ENCODE measurements around the gene ADRM1.

Gene ADRM1

GRCh38 chr20:62297449-62298227, 5.2 kb upstream of the ADRM1 start:
- DNase-seq (ENCODE audit: extremely low read depth, low read depth) = no peak
- TF ChIP-seq, protein P1, sequence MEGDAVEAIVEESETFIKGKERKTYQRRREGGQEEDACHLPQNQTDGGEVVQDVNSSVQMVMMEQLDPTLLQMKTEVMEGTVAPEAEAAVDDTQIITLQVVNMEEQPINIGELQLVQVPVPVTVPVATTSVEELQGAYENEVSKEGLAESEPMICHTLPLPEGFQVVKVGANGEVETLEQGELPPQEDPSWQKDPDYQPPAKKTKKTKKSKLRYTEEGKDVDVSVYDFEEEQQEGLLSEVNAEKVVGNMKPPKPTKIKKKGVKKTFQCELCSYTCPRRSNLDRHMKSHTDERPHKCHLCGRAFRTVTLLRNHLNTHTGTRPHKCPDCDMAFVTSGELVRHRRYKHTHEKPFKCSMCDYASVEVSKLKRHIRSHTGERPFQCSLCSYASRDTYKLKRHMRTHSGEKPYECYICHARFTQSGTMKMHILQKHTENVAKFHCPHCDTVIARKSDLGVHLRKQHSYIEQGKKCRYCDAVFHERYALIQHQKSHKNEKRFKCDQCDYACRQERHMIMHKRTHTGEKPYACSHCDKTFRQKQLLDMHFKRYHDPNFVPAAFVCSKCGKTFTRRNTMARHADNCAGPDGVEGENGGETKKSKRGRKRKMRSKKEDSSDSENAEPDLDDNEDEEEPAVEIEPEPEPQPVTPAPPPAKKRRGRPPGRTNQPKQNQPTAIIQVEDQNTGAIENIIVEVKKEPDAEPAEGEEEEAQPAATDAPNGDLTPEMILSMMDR (IDR thresholded peaks at IDR 0.05; ENCODE audit: low read depth, low read length) = no peak

DNA sequence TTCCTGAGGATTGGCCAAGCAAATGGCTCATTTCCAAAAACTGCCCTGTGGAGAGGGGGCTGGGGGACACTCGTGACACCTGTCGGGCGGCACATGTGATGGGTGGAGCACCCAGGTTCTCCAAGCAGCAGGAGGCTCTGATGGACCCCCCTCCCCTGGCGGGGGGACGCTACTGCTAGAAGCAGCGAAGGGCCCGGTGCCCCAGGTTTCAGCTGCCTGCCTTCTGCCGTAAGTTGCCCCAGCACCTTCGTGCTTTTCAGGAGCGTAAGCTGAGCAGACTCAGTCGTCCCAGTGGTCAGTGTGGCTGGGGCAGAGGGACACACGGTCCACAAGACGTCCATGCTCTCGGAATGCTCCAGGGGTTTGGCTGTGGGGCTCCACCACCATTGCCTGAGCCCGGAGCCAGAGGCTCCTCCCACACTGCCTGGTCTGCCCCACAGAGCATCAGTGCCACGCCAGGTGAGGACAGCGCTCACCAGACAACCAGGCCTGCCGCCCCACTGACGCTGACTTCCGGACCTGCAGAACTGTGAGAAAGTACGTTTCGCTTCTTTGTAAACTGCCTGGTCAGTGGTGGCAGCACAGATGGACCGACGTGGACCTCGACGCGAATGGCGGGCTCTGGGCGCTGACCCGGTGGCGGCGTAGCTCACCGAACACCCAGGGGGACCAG, 4.1 kb upstream of the ADRM1 start:
- TF ChIP-seq, protein P1 (IDR thresholded peaks at IDR 0.05; ENCODE audit: low read depth, low read length) = no peak
- no peak for DNase-seq (ENCODE audit: extremely low read depth, low read depth)

DNA sequence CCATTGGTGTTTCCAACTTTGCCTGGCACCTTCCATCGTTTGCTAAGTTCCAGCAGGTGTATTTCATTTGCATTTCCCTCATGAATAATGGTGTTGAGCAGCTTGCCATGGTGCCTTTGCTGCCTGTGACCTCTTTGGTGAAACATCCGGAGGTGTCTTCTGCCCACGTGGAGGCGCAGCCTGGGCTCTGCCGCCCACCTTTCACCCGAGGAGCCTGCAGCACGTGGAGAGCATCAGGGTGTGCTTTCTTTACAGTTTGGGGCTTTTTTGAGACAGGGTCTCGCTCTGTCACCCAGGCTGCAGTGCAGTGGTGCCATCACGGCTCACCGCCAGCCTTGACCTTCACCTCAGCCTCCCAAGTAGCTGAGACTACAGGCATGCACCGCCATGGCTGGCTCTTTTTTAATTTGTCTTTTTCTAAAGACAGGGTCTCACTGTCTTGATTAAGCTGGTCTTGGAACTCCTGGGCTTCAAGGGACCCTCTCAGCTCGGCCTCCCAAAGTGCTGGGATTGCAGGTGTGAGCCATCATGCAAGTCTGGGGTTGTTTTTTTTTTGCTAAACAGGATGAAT, 3.0 kb upstream of the ADRM1 start:
- TF ChIP-seq, protein P1 (IDR thresholded peaks at IDR 0.05; ENCODE audit: low read depth, low read length) = no peak
- DNase-seq (ENCODE audit: extremely low read depth, low read depth) = no peak

DNA sequence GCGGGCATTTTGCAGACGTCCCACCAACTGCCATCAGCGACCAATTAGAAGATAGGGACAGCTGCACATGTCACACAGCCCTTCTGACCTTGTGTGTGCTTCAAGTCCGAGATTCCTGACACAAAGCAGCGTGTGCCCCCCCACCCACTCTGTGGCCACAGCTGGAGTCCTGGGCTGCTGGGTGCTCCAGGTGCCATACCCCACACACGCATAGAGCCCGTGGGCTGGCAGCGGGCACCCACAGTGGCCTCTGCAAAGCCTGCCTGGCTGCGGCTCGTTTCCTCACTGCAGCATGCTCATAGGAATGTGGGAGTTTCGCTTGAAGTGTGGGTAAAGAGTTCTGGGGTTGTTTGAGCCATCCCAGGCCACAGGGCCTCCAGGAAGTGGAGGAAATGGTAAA, 2.5 kb upstream of the ADRM1 start:
- TF ChIP-seq, protein P1 (IDR thresholded peaks at IDR 0.05; ENCODE audit: low read depth, low read length) = no peak
- no peak for DNase-seq (ENCODE audit: extremely low read depth, low read depth)

DNA sequence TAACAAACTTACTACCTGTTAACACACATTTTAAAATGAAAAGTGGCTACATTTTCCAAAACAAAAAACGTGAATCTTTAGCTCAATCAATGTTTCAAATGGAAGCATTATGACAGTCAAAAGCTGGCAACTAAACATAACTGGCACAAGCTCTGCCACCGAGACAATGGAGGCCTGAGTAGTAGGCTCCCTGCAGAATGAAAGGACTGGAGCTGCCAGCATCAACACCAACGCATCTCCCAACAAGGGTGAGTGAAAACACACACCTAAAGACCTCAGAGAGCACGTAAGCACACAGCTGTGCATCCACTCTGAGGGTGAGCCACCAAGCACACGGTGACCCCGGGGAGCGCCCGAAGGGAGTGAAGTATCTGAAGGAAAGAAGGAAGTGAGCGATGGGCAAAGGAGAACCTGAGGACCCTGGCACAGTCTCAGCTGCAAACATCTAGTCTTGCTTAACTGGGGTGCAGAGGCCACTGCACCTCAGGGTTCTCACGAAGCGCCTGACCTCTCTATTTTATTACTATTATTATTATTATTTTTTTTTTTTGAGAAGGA, 1.6 kb upstream of the ADRM1 start:
- TF ChIP-seq, protein P1 (IDR thresholded peaks at IDR 0.05; ENCODE audit: low read depth, low read length) = no peak

GRCh38 chr20:62301773-62302340, 940 bp upstream of the ADRM1 start:
- TF ChIP-seq, protein P1 (IDR thresholded peaks at IDR 0.05; ENCODE audit: low read depth, low read length) = peak; percentile 93
- DNase-seq (ENCODE audit: extremely low read depth, low read depth) = peak; percentile 82

More for the DNA sequence above, 1.6 kb upstream of the ADRM1 start:
- DNase-seq (ENCODE audit: extremely low read depth, low read depth) = no peak
